Esophagus mucosa (tissue), 1 donor: Measurements from ENCODE around the gene FRAS1. TPM values are rescaled to one million over a fixed set of nuclear protein-coding genes. Genes with fewer than 3 reads are reported as not detected.
"Not testable (repeated sequence)": the region's sequence is repeated elsewhere in the genome, so short reads cannot be mapped to it uniquely, and the experiment has no call there.

Experiments used
- ATAC-seq: fragments of 200-7000 bp; cut with Tn5 transposase; one replicate; pipeline ENCODE4 v1.9.1; 2020
- total RNA-seq: library from RNA; stranded (reverse); gene quantifications from one replicate; pipeline ENCODE4 v1.2.4, GENCODE V29; 2023
- donor health status: DM: yes; HTN: yes; CAD: no.

The FRAS1 gene
- total RNA-seq, 1 donor from 2014 or later: 2.6 TPM

DNA sequence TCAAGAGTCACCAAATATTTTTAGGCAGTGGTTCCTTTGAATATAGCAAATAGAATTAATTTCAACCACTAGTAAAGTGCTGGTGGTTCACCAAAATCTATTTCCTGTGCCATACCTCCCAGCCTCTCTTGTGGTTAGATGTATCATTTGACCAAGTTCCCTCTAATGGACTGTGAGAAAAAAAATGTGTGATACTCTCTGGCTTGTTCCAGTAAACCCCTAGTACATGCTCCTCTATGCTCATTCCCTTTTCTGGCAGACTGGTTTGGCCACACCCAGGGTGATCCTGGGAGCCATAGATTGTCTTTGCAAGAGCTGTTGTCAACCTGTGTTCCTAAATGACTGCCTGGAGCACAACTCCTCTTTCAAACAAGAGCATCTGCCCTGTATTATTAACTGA is 109.5 kb downstream of the FRAS1 start:
- no peak for ATAC-seq

GRCh38 chr4:78167510-78167909 is 110.4 kb downstream of the FRAS1 start:
- no peak for ATAC-seq

DNA sequence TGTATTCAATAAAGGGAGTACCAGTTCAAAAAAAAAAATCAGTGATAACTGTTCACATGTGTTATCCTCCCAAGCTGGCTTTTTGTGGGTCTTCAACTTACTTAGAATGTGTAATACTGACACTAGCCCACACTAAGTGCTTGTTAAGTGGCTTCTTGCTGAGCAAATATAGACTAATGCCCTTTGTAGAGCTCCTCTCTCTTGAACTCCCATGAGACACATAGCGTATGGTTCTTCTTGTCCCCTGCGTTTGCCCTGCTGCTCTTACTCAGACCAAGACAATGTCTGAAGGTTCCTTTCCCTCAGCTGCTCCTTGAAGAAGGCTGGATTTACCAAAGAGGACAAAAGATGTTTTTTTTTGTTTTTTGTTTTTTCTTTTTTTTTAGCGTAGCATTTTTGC is 110.9 kb downstream of the FRAS1 start:
- ATAC-seq: no peak

GRCh38 chr4:78169728-78170127 is 112.6 kb downstream of the FRAS1 start:
- no peak for ATAC-seq

DNA sequence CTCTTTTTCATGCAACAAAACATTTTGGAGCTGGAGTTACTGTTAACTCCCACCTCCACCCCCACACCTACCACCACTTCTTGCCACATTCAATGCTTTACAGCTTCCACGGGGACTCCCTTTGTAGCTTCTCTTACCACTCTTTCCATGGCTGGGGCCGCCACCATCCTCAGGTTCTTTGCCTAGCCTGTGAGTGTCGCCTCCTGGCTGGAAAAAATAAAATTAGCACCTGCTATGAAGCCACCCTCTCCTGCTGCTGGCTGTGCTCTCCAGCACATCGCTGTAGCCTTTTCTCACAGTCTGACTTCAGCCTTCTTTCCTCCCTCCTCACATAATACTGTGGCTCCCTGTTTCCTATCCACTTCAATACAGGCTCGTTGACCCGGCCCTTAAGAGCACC is 114.4 kb downstream of the FRAS1 start:
- no peak for ATAC-seq

DNA sequence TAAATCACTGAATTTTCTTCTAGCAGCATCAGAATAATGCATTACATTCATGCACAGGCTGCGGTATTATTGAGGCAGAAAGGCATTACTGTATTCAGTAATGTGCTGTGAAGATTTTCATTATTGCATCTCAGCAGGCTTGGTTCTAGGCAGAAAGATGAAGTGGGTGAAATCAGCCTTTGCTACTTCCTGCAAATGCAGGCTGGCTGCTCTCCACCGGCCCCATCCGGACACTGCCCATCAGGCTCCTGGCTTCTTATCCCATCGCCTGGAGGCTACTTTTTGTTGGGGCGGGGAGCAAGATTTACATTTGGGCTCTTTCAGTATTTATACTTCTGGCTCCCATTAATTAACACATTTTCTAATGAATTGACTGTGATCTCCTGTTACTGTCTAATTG is 117.8 kb downstream of the FRAS1 start:
- ATAC-seq: no peak

GRCh38 chr4:78179196-78179595 is 122.1 kb downstream of the FRAS1 start:
- no peak for ATAC-seq

DNA sequence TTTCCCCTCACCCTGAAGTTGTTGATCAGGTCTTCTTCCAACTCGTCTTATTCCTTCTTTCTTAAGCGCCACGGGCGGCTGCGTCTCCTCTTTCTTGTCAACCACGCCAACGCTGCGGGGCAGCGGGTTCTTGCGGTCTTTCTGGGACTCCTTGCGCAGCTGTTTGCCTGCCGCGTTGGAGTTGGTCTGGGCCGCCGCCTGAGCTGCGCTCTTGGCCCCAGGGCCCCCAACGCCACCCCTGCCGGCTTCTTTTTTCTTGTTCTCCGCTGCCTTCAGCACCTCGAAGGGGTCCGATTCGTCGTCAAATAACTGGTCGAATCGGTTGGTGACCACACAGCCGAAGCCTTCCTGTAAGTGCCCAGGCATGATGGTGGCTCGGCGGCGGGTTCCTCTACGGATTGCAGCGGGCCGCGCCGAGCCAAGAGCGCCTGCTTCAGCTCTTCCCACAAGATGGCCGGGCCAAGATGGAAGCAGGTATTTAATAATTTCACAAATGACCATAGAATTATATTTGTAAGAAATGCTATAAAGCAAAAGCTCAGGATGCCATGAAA is 124.6 kb downstream of the FRAS1 start:
- ATAC-seq: not testable (repeated sequence)

DNA sequence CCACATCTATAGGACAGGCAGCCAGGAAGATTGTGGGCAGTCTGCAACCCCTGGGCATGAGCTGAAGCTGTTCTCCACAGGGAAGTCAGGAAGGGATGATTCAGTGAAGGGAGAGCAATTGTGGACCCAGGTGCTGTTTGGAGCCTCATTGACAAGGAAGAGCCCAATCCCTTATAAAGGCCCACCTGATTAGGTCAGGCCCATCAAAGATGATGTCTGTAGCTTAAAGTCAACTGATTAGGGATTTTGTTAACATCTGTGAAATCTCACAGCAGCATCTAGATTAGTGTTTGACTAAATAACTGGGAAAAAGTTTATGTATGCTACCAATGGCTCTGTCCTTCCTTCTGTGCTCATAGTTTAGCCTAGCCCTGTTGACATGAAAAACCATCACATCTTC is 127.5 kb downstream of the FRAS1 start:
- ATAC-seq: no peak

DNA sequence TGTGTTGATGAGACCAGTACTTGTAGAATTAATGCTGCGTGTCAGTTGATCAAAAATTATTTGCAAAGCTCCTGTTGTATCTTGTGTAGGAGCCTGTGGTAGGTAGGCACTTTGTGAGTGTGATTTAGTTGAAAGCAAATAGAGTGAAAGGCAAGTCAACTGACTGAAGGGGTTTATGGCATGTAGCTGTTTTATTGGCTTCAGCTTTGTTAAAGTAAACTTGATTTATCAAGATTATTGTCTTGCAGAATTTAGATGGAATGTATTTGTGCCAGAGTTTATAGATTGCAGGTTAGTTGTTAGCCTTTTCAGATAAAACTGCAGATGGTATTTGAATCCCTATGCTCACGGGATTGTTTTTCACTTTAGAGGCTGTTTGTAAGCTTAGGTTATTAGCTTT is 128.0 kb downstream of the FRAS1 start:
- no peak for ATAC-seq

DNA sequence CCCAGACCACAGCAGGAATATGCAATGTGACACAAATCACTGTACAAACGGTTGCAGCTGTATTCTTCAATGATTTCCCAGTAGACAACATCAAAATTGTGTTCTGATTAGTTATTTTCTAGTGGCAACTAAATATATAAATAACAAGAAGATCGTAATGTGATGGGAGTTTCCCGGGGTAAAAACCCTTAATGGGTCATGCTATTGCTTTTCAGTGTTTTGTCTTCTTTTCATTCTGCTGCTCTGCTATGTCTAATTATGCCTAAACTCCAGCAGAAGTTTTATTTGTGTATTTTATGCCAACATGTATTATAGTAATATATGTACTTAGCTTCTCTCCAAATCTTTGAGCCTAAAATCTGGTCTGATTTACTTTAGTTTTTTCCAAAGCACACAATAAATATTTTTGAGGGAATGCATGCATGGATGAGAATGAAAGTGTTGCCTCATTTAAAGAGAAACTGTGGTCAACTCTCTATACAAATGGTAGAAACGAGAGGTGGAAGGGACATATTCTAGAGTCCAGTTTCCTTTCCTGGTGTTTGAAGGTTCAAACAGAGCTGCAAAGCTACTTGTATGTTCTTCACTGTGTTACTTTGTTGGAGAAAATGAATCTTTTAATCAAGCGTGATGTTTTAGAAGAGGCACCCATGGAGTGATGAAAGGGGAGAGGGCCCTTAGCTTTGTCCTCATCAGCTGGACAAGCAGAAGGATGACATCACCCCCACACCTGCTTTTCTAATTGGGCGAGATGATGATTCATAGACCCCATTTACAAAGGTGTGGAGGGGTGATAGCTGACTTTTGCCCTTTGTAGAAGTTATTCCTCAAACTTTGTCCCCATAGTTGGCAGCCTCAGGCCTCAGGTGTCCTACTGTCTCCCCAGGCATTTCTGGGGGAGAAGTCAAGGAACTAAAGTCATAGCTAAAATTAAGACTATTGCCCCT is 129.7 kb downstream of the FRAS1 start:
- ATAC-seq: no peak

GRCh38 chr4:78190068-78190467 is 132.9 kb downstream of the FRAS1 start:
- no peak for ATAC-seq

GRCh38 chr4:78190595-78190994 is 133.5 kb downstream of the FRAS1 start:
- ATAC-seq: no peak

GRCh38 chr4:78197947-78198346 is 140.8 kb downstream of the FRAS1 start:
- ATAC-seq: no peak

DNA sequence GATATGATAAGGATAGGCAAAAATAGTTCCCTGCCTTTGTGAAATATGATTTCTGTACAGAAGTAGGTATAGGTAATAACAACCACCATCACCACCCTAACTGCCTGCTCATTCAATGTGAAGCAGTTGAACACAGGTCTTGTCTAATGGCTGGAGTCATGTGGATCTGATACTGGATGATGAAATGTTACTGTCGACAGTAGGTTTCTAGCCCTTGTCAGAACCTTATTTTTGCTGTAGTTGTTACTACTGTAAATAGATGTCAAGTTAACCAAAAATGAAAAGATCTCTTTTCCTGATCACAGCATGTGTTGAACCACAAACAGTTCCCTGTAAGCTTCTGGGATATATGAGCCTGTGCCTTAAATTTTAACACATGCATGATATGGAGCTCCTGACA is 142.9 kb downstream of the FRAS1 start:
- no peak for ATAC-seq

- ATAC-seq: no peak
These were observed 143.8 kb downstream of the FRAS1 start for GRCh38 chr4:78200949-78201348.

GRCh38 chr4:78204176-78204575 is 147.1 kb downstream of the FRAS1 start:
- ATAC-seq: no peak

GRCh38 chr4:78205591-78205990 is 148.5 kb downstream of the FRAS1 start:
- no peak for ATAC-seq

DNA sequence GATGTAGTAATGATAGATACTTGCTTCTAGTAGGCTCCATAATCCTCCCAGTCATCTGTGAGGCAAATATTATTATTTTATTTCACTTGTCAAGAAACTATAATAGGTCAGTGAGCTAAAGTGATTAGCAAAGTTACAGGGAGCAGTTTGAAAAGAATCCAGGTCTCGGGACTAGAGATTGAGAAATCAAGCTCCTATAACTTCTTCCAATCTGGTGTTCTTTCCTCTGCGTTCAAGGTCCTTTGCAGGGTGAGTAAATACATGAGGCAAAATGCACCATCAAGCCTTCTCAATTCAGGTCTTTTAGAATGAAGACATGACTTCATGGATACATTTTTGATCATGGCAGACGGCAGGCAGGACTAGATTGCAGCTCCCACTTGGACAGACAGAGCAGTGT is 150.4 kb downstream of the FRAS1 start:
- no peak for ATAC-seq

DNA sequence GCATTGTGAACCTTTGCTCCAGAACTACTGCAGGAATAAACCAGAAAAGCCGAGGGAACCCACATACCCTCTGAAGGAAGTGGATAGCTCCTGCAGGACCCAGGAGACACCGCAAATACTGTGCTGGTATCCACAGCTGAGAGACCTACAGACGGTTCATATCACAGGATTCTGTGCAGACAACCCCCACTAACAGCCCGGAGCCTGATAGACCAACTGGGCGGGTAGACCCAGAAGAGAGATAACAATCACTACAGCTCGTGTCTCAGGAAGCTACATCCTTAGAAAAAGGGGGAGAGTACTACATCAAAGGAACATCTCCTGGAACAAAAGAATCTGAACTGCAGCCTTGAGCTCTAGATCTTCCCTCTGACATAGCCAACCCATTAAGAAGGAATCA is 150.8 kb downstream of the FRAS1 start:
- no peak for ATAC-seq

GRCh38 chr4:78208896-78209295 is 151.8 kb downstream of the FRAS1 start:
- ATAC-seq: not testable (repeated sequence)

GRCh38 chr4:78210694-78211410 is 153.7 kb downstream of the FRAS1 start:
- no peak for ATAC-seq

- ATAC-seq: no peak
These were observed 156.1 kb downstream of the FRAS1 start for GRCh38 chr4:78213218-78213617.

DNA sequence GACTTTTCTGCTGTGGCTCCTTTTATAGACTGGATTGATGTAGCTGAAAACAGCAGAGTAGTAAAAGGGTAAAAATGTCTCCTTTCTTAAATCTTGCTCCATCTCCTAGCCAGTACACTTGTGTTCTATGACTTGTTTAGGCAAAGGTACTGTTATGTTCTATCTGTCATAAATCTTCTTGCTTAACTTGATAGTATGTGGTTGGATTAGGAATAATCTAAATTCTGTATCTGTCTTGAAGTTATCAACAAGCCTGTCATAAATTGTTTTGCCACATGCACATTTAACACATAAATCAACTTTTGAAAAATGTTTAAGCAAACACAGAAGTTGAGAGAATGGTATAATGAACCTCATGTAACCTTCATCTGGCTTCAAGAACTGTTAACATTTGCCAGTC is 157.0 kb downstream of the FRAS1 start:
- no peak for ATAC-seq
